PC-3 (cell line): ENCODE measurements around the gene RIT2. TPM values are rescaled to one million over a fixed set of nuclear protein-coding genes. Genes with fewer than 3 reads are reported as not detected.

Source experiments
- ATAC-seq: fragments of 200-7000 bp; cut with Tn5 transposase; 2 replicates; pipeline ENCODE4 v1.9.1; 2020; ENCODE audit warnings: mild to moderate bottlenecking, moderate library complexity
- BruUV-seq: library from RNA; stranded (reverse); fragments of 400-500 nt; replicated peaks from 2 replicates; lab custom pipeline; 2021; lab: Mats Ljungman, UMichigan
- CTCF ChIA-PET: fragments of 300-600 bp; sonication (Branson Sonifier 250); formaldehyde crosslinking; loops from one replicate; lab custom pipeline; 2022; ENCODE audit warnings: antibody characterized with exemption; lab: Charles Lee
- POLR2A ChIA-PET: fragments of 300-600 bp; sonication (Branson Sonifier 250); formaldehyde crosslinking; loops from one replicate; lab custom pipeline; 2022; ENCODE audit warnings: antibody characterized with exemption; ENCODE audit not compliant: unreplicated experiment; lab: Charles Lee
- DNase-seq: peaks from one replicate; pipeline ENCODE4 v3.0.0-alpha.2; 2015
- H2AFZ ChIP-seq: fragments of 300-600 bp; sonication (generic); 2 replicates; pipeline ENCODE4 v1.6.0; 2016; ENCODE audit warnings: antibody characterized with exemption, low read length
- H3F3A ChIP-seq: fragments of 300-600 bp; sonication (generic); one replicate; pipeline ENCODE4 v1.6.0; 2017; ENCODE audit warnings: antibody characterized with exemption, low read length, control low read depth, mild to moderate bottlenecking; ENCODE audit not compliant: unreplicated experiment
- H3K27ac ChIP-seq: fragments of 300-600 bp; sonication (generic); 2 replicates; pipeline ENCODE4 v1.5.1; 2016; ENCODE audit warnings: mild to moderate bottlenecking, low read length
- H3K27me3 ChIP-seq: fragments of 300-600 bp; sonication (generic); 2 replicates; pipeline ENCODE4 v1.6.1; 2016; ENCODE audit warnings: low read length, mixed read lengths
- H3K36me3 ChIP-seq: fragments of 300-600 bp; sonication (generic); 2 replicates; pipeline ENCODE4 v1.6.1; 2016; ENCODE audit warnings: low read depth, mixed run types, low read length, mixed read lengths
- H3K4me1 ChIP-seq: fragments of 300-600 bp; sonication (generic); 2 replicates; pipeline ENCODE4 v1.5.1; 2016; ENCODE audit warnings: low read length; ENCODE audit not compliant: insufficient read depth
- H3K4me2 ChIP-seq: fragments of 300-600 bp; sonication (generic); 2 replicates; pipeline ENCODE4 v1.6.0; 2016; ENCODE audit warnings: low read length
- H3K4me3 ChIP-seq: fragments of 300-600 bp; sonication (generic); 2 replicates; pipeline ENCODE4 v1.5.1; 2016; ENCODE audit warnings: mild to moderate bottlenecking, low read length, mixed read lengths
- H3K79me2 ChIP-seq: fragments of 300-600 bp; sonication (generic); 2 replicates; pipeline ENCODE4 v1.6.1; 2017; ENCODE audit warnings: low read length, mixed read lengths
- H3K9ac ChIP-seq: fragments of 300-600 bp; sonication (generic); 2 replicates; pipeline ENCODE4 v1.6.0; 2016; ENCODE audit warnings: mild to moderate bottlenecking, low read length
- H3K9me2 ChIP-seq: fragments of 300-600 bp; sonication (generic); replicated peaks from 2 replicates; pipeline ENCODE4 v1.6.1; 2016; ENCODE audit warnings: mixed run types, low read length, mixed read lengths
- H3K9me3 ChIP-seq: fragments of 300-600 bp; sonication (generic); 2 replicates; pipeline ENCODE4 v1.6.1; 2016; ENCODE audit warnings: low read length, mixed read lengths
- H4K20me1 ChIP-seq: fragments of 300-600 bp; sonication (generic); 2 replicates; pipeline ENCODE4 v1.6.1; 2016; ENCODE audit warnings: low read length, mixed read lengths
- EZH2 ChIP-seq: fragments of 300-600 bp; sonication (generic); IDR thresholded peaks from one replicate; pipeline ENCODE4 v1.6.1; 2017; ENCODE audit warnings: antibody characterized with exemption, mild to moderate bottlenecking, low read length; ENCODE audit not compliant: unreplicated experiment
- EZH2phosphoT487 ChIP-seq: fragments of 300-600 bp; sonication (generic); IDR thresholded peaks from 2 replicates; pipeline ENCODE4 v1.6.1; 2018; ENCODE audit warnings: mild to moderate bottlenecking, antibody characterized with exemption, low read length, borderline replicate concordance
- intact Hi-C: fragments of 100-400 bp; cut with micrococcal nuclease; formaldehyde crosslinking; loops from 2 replicates; pipeline ENCODE4 v1.9.0; 2023
- total RNA-seq: library from RNA; depleted of rRNA; stranded (reverse); fragments of >200 nt; gene quantifications from 2 replicates; pipeline ENCODE4 v1.2.3, GENCODE V29; 2014
- TF ChIP-seq, protein P1 (sequence below): fragments of 300-600 bp; sonication (generic); conservative IDR thresholded peaks from 2 replicates; pipeline ENCODE4 v1.5.1; 2017; ENCODE audit warnings: antibody characterized with exemption, low read depth, mild to moderate bottlenecking, low read length

RIT2 gene
- total RNA-seq, 1 experiment from 2014 or later: not detected

- CTCF ChIA-PET: no interaction called here
- no peaks in the 10 kb centered on the region for H3K9me3 ChIP-seq
- DNase-seq: no peak
- H3K4me3 ChIP-seq: no peak overlapping the region
- H4K20me1 ChIP-seq: no peaks in the 10 kb centered on the region
- TF ChIP-seq, protein P1, sequence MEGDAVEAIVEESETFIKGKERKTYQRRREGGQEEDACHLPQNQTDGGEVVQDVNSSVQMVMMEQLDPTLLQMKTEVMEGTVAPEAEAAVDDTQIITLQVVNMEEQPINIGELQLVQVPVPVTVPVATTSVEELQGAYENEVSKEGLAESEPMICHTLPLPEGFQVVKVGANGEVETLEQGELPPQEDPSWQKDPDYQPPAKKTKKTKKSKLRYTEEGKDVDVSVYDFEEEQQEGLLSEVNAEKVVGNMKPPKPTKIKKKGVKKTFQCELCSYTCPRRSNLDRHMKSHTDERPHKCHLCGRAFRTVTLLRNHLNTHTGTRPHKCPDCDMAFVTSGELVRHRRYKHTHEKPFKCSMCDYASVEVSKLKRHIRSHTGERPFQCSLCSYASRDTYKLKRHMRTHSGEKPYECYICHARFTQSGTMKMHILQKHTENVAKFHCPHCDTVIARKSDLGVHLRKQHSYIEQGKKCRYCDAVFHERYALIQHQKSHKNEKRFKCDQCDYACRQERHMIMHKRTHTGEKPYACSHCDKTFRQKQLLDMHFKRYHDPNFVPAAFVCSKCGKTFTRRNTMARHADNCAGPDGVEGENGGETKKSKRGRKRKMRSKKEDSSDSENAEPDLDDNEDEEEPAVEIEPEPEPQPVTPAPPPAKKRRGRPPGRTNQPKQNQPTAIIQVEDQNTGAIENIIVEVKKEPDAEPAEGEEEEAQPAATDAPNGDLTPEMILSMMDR: no peak
- TF ChIP-seq EZH2 (no peak), EZH2phosphoT487 (no peak)
- BruUV-seq: no TSS peak
- no peak overlapping the region for H3K27ac ChIP-seq
- POLR2A ChIA-PET: no interaction called here
- no peaks in the 10 kb centered on the region for H3F3A ChIP-seq
- no peaks in the 10 kb centered on the region for H3K36me3 ChIP-seq
- H3K9ac ChIP-seq: no peak overlapping the region
- H3K79me2 ChIP-seq: no peaks in the 10 kb centered on the region
- H3K4me1 ChIP-seq: no peaks in the 10 kb centered on the region
- H3K27me3 ChIP-seq: no peaks in the 10 kb centered on the region
- no peak overlapping the region for H3K4me2 ChIP-seq
- H2AFZ ChIP-seq: no peak overlapping the region
- intact Hi-C loops: no loop called here
- ATAC-seq: no peak
- H3K9me2 ChIP-seq: no peaks in the 10 kb centered on the region
Measured at GRCh38 chr18:43049021-43049420, 66.5 kb downstream of the RIT2 start.

DNA sequence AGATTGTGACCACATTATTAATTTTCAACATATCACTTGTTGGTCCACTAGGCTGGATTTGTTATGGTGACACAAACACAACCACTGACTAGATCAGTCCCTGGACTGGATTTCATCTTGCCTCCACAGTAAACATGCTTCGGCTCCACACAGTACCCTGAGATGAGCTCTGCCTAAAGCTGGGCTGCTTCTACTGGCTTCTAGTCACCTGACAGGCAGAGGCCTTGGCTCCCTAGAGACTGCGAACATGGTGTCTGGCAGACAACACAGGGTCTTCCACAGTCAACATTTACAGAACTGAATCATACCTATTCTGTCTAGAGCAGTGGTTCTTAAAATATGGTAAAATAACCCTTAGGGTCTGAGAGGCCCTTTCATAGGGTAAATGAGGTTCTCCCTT lies 69.2 kb downstream of the RIT2 start:
- BruUV-seq: no TSS peak
- H4K20me1 ChIP-seq: no peaks in the 10 kb centered on the region
- intact Hi-C loops: no loop called here
- TF ChIP-seq EZH2phosphoT487 (no peak), EZH2 (no peak)
- TF ChIP-seq, protein P1: no peak
- H2AFZ ChIP-seq: no peak overlapping the region
- H3K79me2 ChIP-seq: no peaks in the 10 kb centered on the region
- no peaks in the 10 kb centered on the region for H3K9me3 ChIP-seq
- POLR2A ChIA-PET: no interaction called here
- no peaks in the 10 kb centered on the region for H3K27me3 ChIP-seq
- H3K27ac ChIP-seq: no peak overlapping the region
- DNase-seq: no peak
- no peak overlapping the region for H3K9ac ChIP-seq
- ATAC-seq: no peak
- no peaks in the 10 kb centered on the region for H3K4me1 ChIP-seq
- CTCF ChIA-PET: no interaction called here
- no peaks in the 10 kb centered on the region for H3F3A ChIP-seq
- no peaks in the 10 kb centered on the region for H3K9me2 ChIP-seq
- H3K4me3 ChIP-seq: no peak overlapping the region
- no peaks in the 10 kb centered on the region for H3K36me3 ChIP-seq
- no peak overlapping the region for H3K4me2 ChIP-seq

GRCh38 chr18:43043626-43044025 lies 71.9 kb downstream of the RIT2 start:
- H3K4me2 ChIP-seq: no peak overlapping the region
- H3K36me3 ChIP-seq: no peaks in the 10 kb centered on the region
- no peak overlapping the region for H3K9ac ChIP-seq
- no peak overlapping the region for H3K4me3 ChIP-seq
- H4K20me1 ChIP-seq: no peaks in the 10 kb centered on the region
- ATAC-seq: no peak
- BruUV-seq: no TSS peak
- ChIA-PET POLR2A (no interaction called here), CTCF (no interaction called here)
- DNase-seq: no peak
- H3K9me3 ChIP-seq: no peaks in the 10 kb centered on the region
- TF ChIP-seq EZH2 (no peak), EZH2phosphoT487 (no peak)
- TF ChIP-seq, protein P1: no peak
- H3K9me2 ChIP-seq: no peaks in the 10 kb centered on the region
- H3K27me3 ChIP-seq: no peaks in the 10 kb centered on the region
- H3K79me2 ChIP-seq: no peaks in the 10 kb centered on the region
- no peak overlapping the region for H2AFZ ChIP-seq
- no peaks in the 10 kb centered on the region for H3K4me1 ChIP-seq
- intact Hi-C loops: no loop called here
- H3K27ac ChIP-seq: no peak overlapping the region
- H3F3A ChIP-seq: no peaks in the 10 kb centered on the region
